ENCODE measurements around the gene SRD5A3. TPM values are rescaled to one million over a fixed set of nuclear protein-coding genes. Genes with fewer than 3 reads are reported as not detected.

SRD5A3 gene
- total and polyA plus RNA-seq, 4 donors: 5.2 to 18.2 (median 9.5) TPM

- Histone ChIP-seq H3K9me3 (ENCODE audit: control insufficient read depth in 4 of 4, low read length in 3 of 4) (no peaks in the 10 kb centered on the region), H3K27ac (ENCODE audit: low read depth in 1 of 2, low read length in 2 of 2) (no peak overlapping the region), H3K27me3 (ENCODE audit: control insufficient read depth in 4 of 4, insufficient read depth in 4 of 4, low read length in 3 of 4) (no peaks in the 10 kb centered on the region), H3K36me3 (ENCODE audit: control insufficient read depth in 4 of 4, insufficient read depth in 3 of 4, low read depth in 1 of 4, low read length in 3 of 4) (no peaks in the 10 kb centered on the region), H3K4me1 (ENCODE audit: control insufficient read depth in 4 of 4, insufficient read depth in 4 of 4, low read length in 3 of 4) (peaks cover 0 to 13% (median 7%) of the 10 kb centered on the region in 4 donors), H3K9ac (ENCODE audit: low read depth in 1 of 2, low read length in 2 of 2) (no peak overlapping the region), H3K4me3 (ENCODE audit: low read depth in 1 of 3, low read length in 3 of 3) (no peak overlapping the region)
- no peak for TF ChIP-seq HNF4G (IDR thresholded peaks at IDR 0.05)
- no peak for TF ChIP-seq GABPA (IDR thresholded peaks at IDR 0.05 in 1 of 2, conservative IDR thresholded peaks at IDR 0.05 in 1 of 2)
- TF ChIP-seq FOXA1 (IDR thresholded peaks at IDR 0.05): no peak
- no peak for TF ChIP-seq CTCF (IDR thresholded peaks at IDR 0.05; ENCODE audit: low read depth, low read length, missing input control)
- no peak for TF ChIP-seq RXRA (IDR thresholded peaks at IDR 0.05)
- no peak for TF ChIP-seq JUND (IDR thresholded peaks at IDR 0.05)
- TF ChIP-seq SP1 (IDR thresholded peaks at IDR 0.05): no peak
- TF ChIP-seq RAD21 (IDR thresholded peaks at IDR 0.05): no peak
- TF ChIP-seq MAX (IDR thresholded peaks at IDR 0.05): no peak
- TF ChIP-seq NR2F2 (IDR thresholded peaks at IDR 0.05): no peak
- TF ChIP-seq FOXA2 (IDR thresholded peaks at IDR 0.05): no peak
- no peak for TF ChIP-seq ZBTB33 (IDR thresholded peaks at IDR 0.05)
- TF ChIP-seq ATF3 (IDR thresholded peaks at IDR 0.05): no peak
- TF ChIP-seq TAF1 (conservative IDR thresholded peaks at IDR 0.05): no peak
- TF ChIP-seq EGR1 (IDR thresholded peaks at IDR 0.05; ENCODE audit: low read depth in 2 of 2): no peak
- no peak for TF ChIP-seq HNF4A (conservative IDR thresholded peaks at IDR 0.05)
- WGBS: 92% methylated on average over 7 of the region's 7 CpGs
- DNase-seq (ENCODE audit: low spot score): no peak
Observed at GRCh38 chr4:55343887-55344286, 2.2 kb upstream of the SRD5A3 start.

GRCh38 chr4:55345054-55345453 lies 988 bp upstream of the SRD5A3 start:
- H3K27ac ChIP-seq (ENCODE audit: low read depth in 1 of 2, low read length in 2 of 2): no peak overlapping the region
- H3K36me3 ChIP-seq (ENCODE audit: control insufficient read depth in 4 of 4, insufficient read depth in 3 of 4, low read depth in 1 of 4, low read length in 3 of 4): no peaks in the 10 kb centered on the region
- no peaks in the 10 kb centered on the region for H3K27me3 ChIP-seq (ENCODE audit: control insufficient read depth in 4 of 4, insufficient read depth in 4 of 4, low read length in 3 of 4)
- no peak for DNase-seq (ENCODE audit: low spot score)
- no peaks in the 10 kb centered on the region for H3K9me3 ChIP-seq (ENCODE audit: control insufficient read depth in 4 of 4, low read length in 3 of 4)
- no peak overlapping the region for H3K4me3 ChIP-seq (ENCODE audit: low read depth in 1 of 3, low read length in 3 of 3)
- peaks cover 0 to 13% (median 7%) of the 10 kb centered on the region in 4 donors for H3K4me1 ChIP-seq (ENCODE audit: control insufficient read depth in 4 of 4, insufficient read depth in 4 of 4, low read length in 3 of 4)
- no peak overlapping the region for H3K9ac ChIP-seq (ENCODE audit: low read depth in 1 of 2, low read length in 2 of 2)
- 87% methylated on average over 3 of the region's 3 CpGs for WGBS
- TF ChIP-seq GABPA (IDR thresholded peaks at IDR 0.05 in 1 of 2, conservative IDR thresholded peaks at IDR 0.05 in 1 of 2): no peak
- TF ChIP-seq ZBTB33 (IDR thresholded peaks at IDR 0.05): no peak
- no peak for TF ChIP-seq JUND (IDR thresholded peaks at IDR 0.05)
- TF ChIP-seq HNF4A (conservative IDR thresholded peaks at IDR 0.05): no peak
- no peak for TF ChIP-seq RAD21 (IDR thresholded peaks at IDR 0.05)
- no peak for TF ChIP-seq HNF4G (IDR thresholded peaks at IDR 0.05)
- no peak for TF ChIP-seq REST (IDR thresholded peaks at IDR 0.05)
- no peak for TF ChIP-seq EGR1 (IDR thresholded peaks at IDR 0.05; ENCODE audit: low read depth in 2 of 2)
- no peak for TF ChIP-seq SP1 (IDR thresholded peaks at IDR 0.05)
- no peak for TF ChIP-seq FOXA1 (IDR thresholded peaks at IDR 0.05)
- no peak for TF ChIP-seq CTCF (IDR thresholded peaks at IDR 0.05; ENCODE audit: low read depth, low read length, missing input control)
- TF ChIP-seq RXRA (IDR thresholded peaks at IDR 0.05): no peak
- TF ChIP-seq ATF3 (IDR thresholded peaks at IDR 0.05): no peak
- TF ChIP-seq TAF1 (conservative IDR thresholded peaks at IDR 0.05): no peak
- TF ChIP-seq FOXA2 (IDR thresholded peaks at IDR 0.05): no peak
- TF ChIP-seq MAX (IDR thresholded peaks at IDR 0.05): no peak
- no peak for TF ChIP-seq YY1 (IDR thresholded peaks at IDR 0.05)

Measured in liver (tissue), 9 donors.